Forelimb muscle (tissue), 1 donor: ENCODE measurements around the gene MBD4. TPM values are rescaled to one million over a fixed set of nuclear protein-coding genes. Genes with fewer than 3 reads are reported as not detected.
"Not testable (repeated sequence)": the region's sequence is repeated elsewhere in the genome, so short reads cannot be mapped to it uniquely, and the experiment has no call there.

Experiments
- DNase-seq: peaks from one replicate; pipeline ENCODE4 v3.0.0-alpha.2; 2013; ENCODE audit warnings: low read depth
- polyA plus RNA-seq: library from polyadenylated mRNA; unstranded; fragments of 120-200 nt; gene quantifications from one replicate; pipeline ENCODE4 v1.2.1, GENCODE V29; 2013; ENCODE audit not compliant: insufficient read length

MBD4 gene
- polyA plus RNA-seq, 1 donor = 26.5 TPM

GRCh38 chr3:129432036-129432435 is 7.7 kb downstream of the MBD4 start:
- DNase-seq = no peak

GRCh38 chr3:129429602-129430001 is 10.1 kb downstream of the MBD4 start:
- DNase-seq = no peak

GRCh38 chr3:129429080-129429451 is 10.7 kb downstream of the MBD4 start:
- no peak for DNase-seq

- peak; percentile 82 for DNase-seq
These were observed 11.2 kb downstream of the MBD4 start, which contains the start of gene EFCAB12 for GRCh38 chr3:129428376-129429079. TSS of gene EFCAB12 (minus strand) at chr3:129428636. CDS start at chr3:129428488, 148 bp downstream.

GRCh38 chr3:129428007-129428375 is 11.8 kb downstream of the MBD4 start:
- DNase-seq = no peak

GRCh38 chr3:129425619-129426018 is 14.1 kb downstream of the MBD4 start:
- no peak for DNase-seq

- DNase-seq = no peak
These were observed 14.5 kb downstream of the MBD4 start for GRCh38 chr3:129425213-129425612.

- no peak for DNase-seq
These were observed 15.4 kb downstream of the MBD4 start for GRCh38 chr3:129424185-129424841.

GRCh38 chr3:129422897-129423296 is 16.9 kb downstream of the MBD4 start:
- DNase-seq = no peak

GRCh38 chr3:129421988-129422745 is 17.6 kb downstream of the MBD4 start:
- DNase-seq = no peak

GRCh38 chr3:129421236-129421883 is 18.4 kb downstream of the MBD4 start:
- no peak for DNase-seq

GRCh38 chr3:129419476-129419875 is 20.3 kb downstream of the MBD4 start:
- no peak for DNase-seq

- DNase-seq = no peak
These were observed 21.4 kb downstream of the MBD4 start for GRCh38 chr3:129418041-129418973.

GRCh38 chr3:129417326-129417725 is 22.4 kb downstream of the MBD4 start:
- DNase-seq = no peak

- no peak for DNase-seq
These were observed 23.3 kb downstream of the MBD4 start for GRCh38 chr3:129416415-129416814.

GRCh38 chr3:129415830-129416229 is 23.9 kb downstream of the MBD4 start:
- DNase-seq = no peak

GRCh38 chr3:129415378-129415777 is 24.4 kb downstream of the MBD4 start:
- no peak for DNase-seq

GRCh38 chr3:129413687-129414506 is 25.9 kb downstream of the MBD4 start:
- no peak for DNase-seq

- DNase-seq = not testable (repeated sequence)
These were observed 26.5 kb downstream of the MBD4 start for GRCh38 chr3:129413238-129413637.

- no peak for DNase-seq
These were observed 27.1 kb downstream of the MBD4 start for GRCh38 chr3:129412542-129413198.
